BJ (cell line): ENCODE data around the gene ZHX3. TPM values are rescaled to one million over a fixed set of nuclear protein-coding genes. Genes with fewer than 3 reads are reported as not detected.
A peak's percentile ranks its signal among the peaks of the same experiment; 100 is the strongest.
"Not testable (repeated sequence)": the region's sequence is repeated elsewhere in the genome, so short reads cannot be mapped to it uniquely, and the experiment has no call there.

Experiments used
- CTCF ChIA-PET: fragments of 350-600 bp; formaldehyde crosslinking; extraction: SDS; loops from one replicate; lab custom pipeline; 2021; ENCODE audit warnings: antibody characterized with exemption, inconsistent platforms; lab: Yijun Ruan, JAX
- POLR2A ChIA-PET: fragments of 300-600 bp; sonication (Branson Sonifier 250); formaldehyde crosslinking; extraction: SDS; loops from one replicate; lab custom pipeline; 2021; ENCODE audit warnings: antibody characterized with exemption; lab: Charles Lee
- DNase-seq: peaks from one replicate; pipeline ENCODE4 v3.0.0-alpha.2; 2011; ENCODE audit warnings: low read depth
- H3K27me3 ChIP-seq: 2 replicates; pipeline ENCODE4 v1.6.0; 2011; ENCODE audit warnings: low read length; ENCODE audit not compliant: control insufficient read depth, insufficient read depth
- H3K36me3 ChIP-seq: 2 replicates; pipeline ENCODE4 v1.5.1; 2011; ENCODE audit warnings: low read length; ENCODE audit not compliant: control insufficient read depth, insufficient read depth
- H3K4me3 ChIP-seq: 2 replicates; pipeline ENCODE4 v1.5.1; 2011; ENCODE audit warnings: low read depth, mild to moderate bottlenecking, control low read depth, low read length
- polyA plus RNA-seq: library from polyadenylated mRNA; depleted of rRNA; stranded (reverse); fragments of >200 nt; gene quantifications from 2 replicates; pipeline ENCODE4 v1.2.3, GENCODE V29; 2011
- TF ChIP-seq, protein P1 (sequence below): IDR thresholded peaks from 2 replicates; pipeline ENCODE4 v1.5.1; 2011; ENCODE audit warnings: low read depth, mild to moderate bottlenecking, control low read depth, inconsistent platforms, low read length, moderate library complexity; ENCODE audit not compliant: insufficient read depth

Gene ZHX3
- polyA plus RNA-seq, 1 experiment: 23.9 TPM

DNA sequence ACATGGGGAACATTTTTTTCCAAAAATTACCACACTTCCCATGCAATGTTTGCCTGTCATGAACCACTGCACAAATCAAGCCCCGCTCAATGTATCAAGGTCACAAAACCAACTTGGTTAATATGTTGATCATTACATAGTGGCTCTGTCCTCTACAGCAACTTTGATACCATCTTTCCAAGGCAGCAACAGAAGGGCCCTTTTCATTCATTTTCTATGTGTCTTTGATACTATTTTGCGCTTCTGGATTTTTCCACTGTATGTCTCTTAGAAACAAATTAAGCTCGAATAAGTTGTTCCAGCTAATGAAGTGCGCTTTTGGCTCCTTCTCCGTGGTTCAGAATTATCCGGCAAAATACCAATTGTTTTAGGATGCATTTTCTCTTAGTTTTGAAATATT is 1.5 kb downstream of the ZHX3 start:
- peak overlapping the region; percentile 72 for H3K4me3 ChIP-seq
- no peaks in the 10 kb centered on the region for H3K27me3 ChIP-seq
- no peak for DNase-seq
- ChIA-PET CTCF (interaction anchor here (0.7 to 2.4 kb wide), 2 partner anchors 24 to 71 kb away, joined by 3 to 7 read pairs; partner anchors contain the start of gene LPIN3), POLR2A (interaction anchor here (0.6 kb wide), 1 partner anchor 44 kb away, joined by 3 read pairs; no protein-coding TSS in a partner anchor)
- no peaks in the 10 kb centered on the region for H3K36me3 ChIP-seq
- TF ChIP-seq, protein P1, sequence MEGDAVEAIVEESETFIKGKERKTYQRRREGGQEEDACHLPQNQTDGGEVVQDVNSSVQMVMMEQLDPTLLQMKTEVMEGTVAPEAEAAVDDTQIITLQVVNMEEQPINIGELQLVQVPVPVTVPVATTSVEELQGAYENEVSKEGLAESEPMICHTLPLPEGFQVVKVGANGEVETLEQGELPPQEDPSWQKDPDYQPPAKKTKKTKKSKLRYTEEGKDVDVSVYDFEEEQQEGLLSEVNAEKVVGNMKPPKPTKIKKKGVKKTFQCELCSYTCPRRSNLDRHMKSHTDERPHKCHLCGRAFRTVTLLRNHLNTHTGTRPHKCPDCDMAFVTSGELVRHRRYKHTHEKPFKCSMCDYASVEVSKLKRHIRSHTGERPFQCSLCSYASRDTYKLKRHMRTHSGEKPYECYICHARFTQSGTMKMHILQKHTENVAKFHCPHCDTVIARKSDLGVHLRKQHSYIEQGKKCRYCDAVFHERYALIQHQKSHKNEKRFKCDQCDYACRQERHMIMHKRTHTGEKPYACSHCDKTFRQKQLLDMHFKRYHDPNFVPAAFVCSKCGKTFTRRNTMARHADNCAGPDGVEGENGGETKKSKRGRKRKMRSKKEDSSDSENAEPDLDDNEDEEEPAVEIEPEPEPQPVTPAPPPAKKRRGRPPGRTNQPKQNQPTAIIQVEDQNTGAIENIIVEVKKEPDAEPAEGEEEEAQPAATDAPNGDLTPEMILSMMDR: no peak

DNA sequence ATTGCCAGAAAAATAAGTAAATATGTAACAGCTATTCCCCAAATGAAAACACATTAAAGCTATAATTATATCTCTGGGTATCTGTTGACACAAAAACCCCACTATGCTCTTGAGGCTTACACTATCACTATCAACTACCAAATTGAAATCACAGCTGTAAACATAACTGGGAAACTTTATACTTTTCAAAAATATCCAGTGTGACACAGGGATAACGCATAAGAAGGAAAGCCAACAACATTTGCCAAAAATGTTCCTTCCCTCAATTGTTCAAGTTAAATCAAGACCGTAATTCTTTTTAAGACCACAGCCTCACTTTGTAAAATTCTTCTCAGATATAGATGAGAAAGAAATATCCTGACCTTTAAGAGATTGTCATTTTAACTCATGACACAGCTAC is 3.1 kb downstream of the ZHX3 start:
- CTCF ChIA-PET: interaction anchor here (0.7 to 1.4 kb wide), 3 partner anchors 24 to 312 kb away, joined by 3 to 4 read pairs (median 3); no protein-coding TSS in a partner anchor
- no peak for DNase-seq

DNA sequence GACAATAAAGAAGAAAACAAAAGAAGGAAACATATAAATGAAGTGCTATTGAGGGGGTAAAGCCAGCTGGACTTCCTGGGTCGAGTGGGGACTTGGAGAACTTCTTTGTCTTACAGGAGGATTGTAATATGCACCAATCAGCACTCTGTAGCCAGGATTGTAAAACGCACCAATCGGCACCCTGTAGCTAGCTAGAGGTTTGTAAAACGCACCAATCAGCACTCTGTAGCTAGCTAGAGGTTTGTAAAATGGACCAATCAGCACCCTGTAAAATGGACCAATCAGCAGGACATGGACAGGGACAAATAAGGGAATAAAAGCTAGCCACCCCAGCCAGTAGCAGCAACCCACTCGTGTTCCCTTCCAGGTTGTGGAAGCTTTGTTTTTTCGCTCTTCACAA is 5.5 kb downstream of the ZHX3 start:
- POLR2A ChIA-PET, H3K4me3 ChIP-seq, H3K36me3 ChIP-seq, DNase-seq, H3K27me3 ChIP-seq: not testable (repeated sequence)
- CTCF ChIA-PET: interaction anchor here (1.1 kb wide), 1 partner anchor 14 kb away, joined by 3 read pairs; no protein-coding TSS in a partner anchor

More for the DNA sequence above, 3.1 kb downstream of the ZHX3 start:
- POLR2A ChIA-PET: no interaction called here
- Histone ChIP-seq H3K27me3 (no peaks in the 10 kb centered on the region), H3K36me3 (no peaks in the 10 kb centered on the region), H3K4me3 (no peak overlapping the region)
- TF ChIP-seq, protein P1: no peak

DNA sequence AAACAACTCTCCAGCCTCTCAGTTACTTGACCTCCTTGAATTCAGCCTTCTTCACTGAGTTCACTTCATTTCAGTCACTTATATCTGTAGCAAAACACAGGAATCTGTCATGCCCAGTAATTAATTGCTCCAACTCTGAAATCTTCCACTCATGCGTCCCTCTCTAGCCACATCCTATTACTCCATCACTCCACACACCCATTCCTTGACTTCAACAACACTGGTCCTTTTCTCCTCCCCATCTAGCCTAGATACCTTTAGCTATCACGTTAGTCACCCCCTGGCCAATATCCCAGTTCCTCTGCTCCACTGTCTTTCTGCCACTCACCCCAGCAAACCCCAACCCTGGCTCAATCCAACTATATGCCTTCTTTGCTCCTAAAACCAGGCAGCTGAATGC is 7.7 kb downstream of the ZHX3 start:
- POLR2A ChIA-PET: no interaction called here
- no peaks in the 10 kb centered on the region for H3K27me3 ChIP-seq

DNA sequence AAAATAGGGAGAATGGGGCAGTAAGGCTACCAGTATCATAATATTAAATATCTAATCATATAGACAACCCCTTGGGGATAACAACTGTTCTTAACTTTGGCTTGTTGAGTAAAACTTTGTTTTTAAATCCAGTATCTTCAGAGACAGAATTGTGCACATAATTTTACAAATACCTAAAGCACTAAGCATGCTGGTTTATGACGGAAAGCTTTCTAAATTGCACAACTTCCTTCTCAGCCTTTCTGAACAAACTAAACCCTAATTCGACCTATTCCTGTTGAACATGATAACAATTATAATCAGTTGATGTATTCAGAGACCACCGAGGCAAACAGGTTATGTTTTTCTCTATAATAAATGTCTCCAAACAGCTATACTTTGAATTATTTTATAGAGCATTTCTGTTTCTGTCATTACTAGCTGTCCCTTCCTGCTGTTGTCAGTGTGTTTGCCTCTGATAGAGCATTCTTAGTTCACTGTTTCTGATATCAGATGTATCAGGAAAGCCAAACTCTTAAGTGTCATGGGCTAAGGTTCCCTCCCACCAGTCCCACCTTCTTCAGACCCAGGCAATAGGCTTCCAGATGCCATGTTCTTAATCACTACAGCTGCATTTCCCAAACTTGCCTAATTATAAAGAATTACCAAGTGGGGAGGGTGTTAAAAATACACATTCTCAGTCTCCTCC is 8.7 kb downstream of the ZHX3 start:
- ChIA-PET CTCF (interaction anchor here (0.7 kb wide), 1 partner anchor 318 kb away, joined by 3 read pairs; no protein-coding TSS in a partner anchor), POLR2A (interaction anchor here (0.9 kb wide), 1 partner anchor 21 kb away, joined by 4 read pairs; no protein-coding TSS in a partner anchor)
- Histone ChIP-seq H3K36me3 (no peaks in the 10 kb centered on the region), H3K27me3 (no peaks in the 10 kb centered on the region), H3K4me3 (no peak overlapping the region)
- DNase-seq: no peak
- TF ChIP-seq, protein P1: no peak

More for the DNA sequence above, 7.7 kb downstream of the ZHX3 start:
- Histone ChIP-seq H3K36me3 (no peaks in the 10 kb centered on the region), H3K4me3 (no peak overlapping the region)
- TF ChIP-seq, protein P1: no peak
- CTCF ChIA-PET: interaction anchor here (1.9 kb wide), 1 partner anchor 137 kb away, joined by 4 read pairs; no protein-coding TSS in a partner anchor
- DNase-seq: no peak
